ENCODE data around the gene SMLR1.

GRCh38 chr6:130788954-130789353, 38.3 kb upstream of the SMLR1 start:
- TF ChIP-seq, protein P1, sequence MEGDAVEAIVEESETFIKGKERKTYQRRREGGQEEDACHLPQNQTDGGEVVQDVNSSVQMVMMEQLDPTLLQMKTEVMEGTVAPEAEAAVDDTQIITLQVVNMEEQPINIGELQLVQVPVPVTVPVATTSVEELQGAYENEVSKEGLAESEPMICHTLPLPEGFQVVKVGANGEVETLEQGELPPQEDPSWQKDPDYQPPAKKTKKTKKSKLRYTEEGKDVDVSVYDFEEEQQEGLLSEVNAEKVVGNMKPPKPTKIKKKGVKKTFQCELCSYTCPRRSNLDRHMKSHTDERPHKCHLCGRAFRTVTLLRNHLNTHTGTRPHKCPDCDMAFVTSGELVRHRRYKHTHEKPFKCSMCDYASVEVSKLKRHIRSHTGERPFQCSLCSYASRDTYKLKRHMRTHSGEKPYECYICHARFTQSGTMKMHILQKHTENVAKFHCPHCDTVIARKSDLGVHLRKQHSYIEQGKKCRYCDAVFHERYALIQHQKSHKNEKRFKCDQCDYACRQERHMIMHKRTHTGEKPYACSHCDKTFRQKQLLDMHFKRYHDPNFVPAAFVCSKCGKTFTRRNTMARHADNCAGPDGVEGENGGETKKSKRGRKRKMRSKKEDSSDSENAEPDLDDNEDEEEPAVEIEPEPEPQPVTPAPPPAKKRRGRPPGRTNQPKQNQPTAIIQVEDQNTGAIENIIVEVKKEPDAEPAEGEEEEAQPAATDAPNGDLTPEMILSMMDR (IDR thresholded peaks at IDR 0.05; ENCODE audit: low read depth, low read length) = no peak
- TF ChIP-seq POLR2A (IDR thresholded peaks at IDR 0.05; ENCODE audit: extremely low read depth, insufficient read length) = no peak
- no peak for TF ChIP-seq MAX (IDR thresholded peaks at IDR 0.05; ENCODE audit: low read depth, low read length)
